GM20000 (cell line): ENCODE measurements around the gene FGF12.

ENCODE experiments used
- DNase-seq: peaks from one replicate; pipeline ENCODE4 v3.0.0; 2012; ENCODE audit warnings: low spot score
- CTCF ChIP-seq: IDR thresholded peaks from 2 replicates; pipeline ENCODE4 v1.5.1; 2012; ENCODE audit warnings: mild to moderate bottlenecking, control low read depth; ENCODE audit errors: extremely low read depth, missing control alignments

FGF12 gene

GRCh38 chr3:192684151-192684550 is 43.2 kb downstream of the FGF12 start:
- DNase-seq = no peak
- no peak for TF ChIP-seq CTCF

GRCh38 chr3:192675958-192676649 is 51.2 kb downstream of the FGF12 start:
- TF ChIP-seq CTCF = no peak
- no peak for DNase-seq

- TF ChIP-seq CTCF = no peak
- DNase-seq = no peak
Measured at GRCh38 chr3:192655628-192656027, 71.7 kb downstream of the FGF12 start.

GRCh38 chr3:192655040-192655439 is 72.3 kb downstream of the FGF12 start:
- TF ChIP-seq CTCF = no peak
- no peak for DNase-seq

GRCh38 chr3:192653862-192654261 is 73.5 kb downstream of the FGF12 start:
- TF ChIP-seq CTCF = no peak
- no peak for DNase-seq

- no peak for DNase-seq
- no peak for TF ChIP-seq CTCF
Measured at GRCh38 chr3:192652727-192653126, 74.6 kb downstream of the FGF12 start.

- TF ChIP-seq CTCF = no peak
Measured at GRCh38 chr3:192651836-192652512, 75.4 kb downstream of the FGF12 start.

More at GRCh38 chr3:192651836-192652512, 75.4 kb downstream of the FGF12 start:
- DNase-seq = no peak
